Uterus (tissue), 2 donors: ENCODE results near the gene ZGLP1.

Experiments used
- CTCF ChIP-seq, 4 experiments: fragments of 200-600 bp in 2 of 4; fragments of 450-650 bp in 2 of 4; sonication (generic) in 2 of 4; IDR thresholded peaks; one replicate each; pipeline ENCODE4 v1.5.1; 2016 to 2019; ENCODE audit warnings: antibody characterized with exemption in 4 of 4, mild to moderate bottlenecking in 2 of 4, moderate library complexity in 1 of 4
- POLR2A ChIP-seq, 2 donors: fragments of 450-650 bp; IDR thresholded peaks; one replicate each; pipeline ENCODE4 v1.6.1; 2016; ENCODE audit warnings: antibody characterized with exemption in 2 of 2, mild to moderate bottlenecking in 1 of 2, moderate library complexity in 1 of 2

- TF ChIP-seq CTCF (IDR thresholded peaks at IDR 0.05): no peak
- TF ChIP-seq POLR2A (IDR thresholded peaks at IDR 0.05): no peak
These were observed 46.8 kb downstream of the ZGLP1 start for GRCh38 chr19:10262771-10263170.
